Neural progenitor cell (in vitro differentiated cells): ENCODE results near the gene PTGDS.

Source experiments
- CTCF ChIP-seq: fragments of 200-600 bp; sonication (generic); IDR thresholded peaks from 2 replicates; pipeline ENCODE4 v1.5.1; 2017; ENCODE audit warnings: antibody characterized with exemption, mild to moderate bottlenecking
- EZH2 ChIP-seq: fragments of 200-600 bp; sonication (generic); IDR thresholded peaks from 2 replicates; pipeline ENCODE4 v1.6.1; 2017; ENCODE audit warnings: antibody characterized with exemption, mild to moderate bottlenecking, moderate library complexity

GRCh38 chr9:137025517-137025966 lies 48.2 kb downstream of the PTGDS start:
- TF ChIP-seq EZH2, result no peak
- no peak for TF ChIP-seq CTCF
